CD4-positive, alpha-beta T cell treated with Interferon gamma for 1 hour (primary cell): ENCODE data around the gene MS4A4A.

Experiments used
- DNase-seq: peaks from one replicate; pipeline ENCODE4 v3.0.0-alpha.2; 2020

The MS4A4A gene

GRCh38 chr11:60357771-60358170, 77.3 kb downstream of the MS4A4A start:
- no peak for DNase-seq
